ENCODE measurements around the gene ALS2. TPM values are rescaled to one million over a fixed set of nuclear protein-coding genes. Genes with fewer than 3 reads are reported as not detected.

Gene ALS2
- total and polyA plus RNA-seq, 11 donors = 12.3 to 45.1 (median 34.7) TPM

- Histone ChIP-seq H3K4me1 (peaks cover 0 to 5% (median 0%) of the 10 kb centered on the region in 12 donors), H3K27ac (no peak overlapping the region), H3K4me3 (no peak overlapping the region), H3K36me3 (peaks cover 0 to 94% (median 64%) of the 10 kb centered on the region in 9 donors), H3K9me3 (no peaks in the 10 kb centered on the region), H3K27me3 (no peaks in the 10 kb centered on the region)
- DNase-seq = no peak
- no peak for ATAC-seq
- intact Hi-C loops (cut with DNase I) = no loop called here
- no peak for TF ChIP-seq CTCF (IDR thresholded peaks at IDR 0.05)
- TF ChIP-seq POLR2A (IDR thresholded peaks at IDR 0.05) = no peak
- 94 to 96% (median 95%) methylated on average over 6 of the region's 6 CpGs for WGBS, 4 donors
Observed at GRCh38 chr2:201754717-201755415, 25.9 kb downstream of the ALS2 start.

GRCh38 chr2:201751566-201751965 is 29.2 kb downstream of the ALS2 start:
- no peak overlapping the region for H3K27ac ChIP-seq
- intact Hi-C loops (cut with DNase I) = no loop called here
- no peaks in the 10 kb centered on the region for H3K27me3 ChIP-seq
- ATAC-seq (no peak), DNase-seq (no peak)
- TF ChIP-seq CTCF (IDR thresholded peaks at IDR 0.05) = no peak
- TF ChIP-seq POLR2A (IDR thresholded peaks at IDR 0.05) = no peak
- WGBS, 4 donors = 77 to 97% (median 82%) methylated on average over 5 of the region's 5 CpGs
- H3K4me1 ChIP-seq = no peaks in the 10 kb centered on the region
- peaks cover 0 to 96% (median 71%) of the 10 kb centered on the region in 9 donors for H3K36me3 ChIP-seq
- no peak overlapping the region for H3K4me3 ChIP-seq
- H3K9me3 ChIP-seq = no peaks in the 10 kb centered on the region

GRCh38 chr2:201746551-201746950 is 34.2 kb downstream of the ALS2 start:
- no peaks in the 10 kb centered on the region for H3K4me1 ChIP-seq
- H3K36me3 ChIP-seq = peaks cover 0 to 99% (median 86%) of the 10 kb centered on the region in 9 donors
- no peaks in the 10 kb centered on the region for H3K27me3 ChIP-seq
- no peak overlapping the region for H3K27ac ChIP-seq
- intact Hi-C loops (cut with DNase I) = loop anchor here in 1 of 10 donors (5.0 kb wide), 1 partner anchor 34 kb away; no protein-coding TSS in a partner anchor
- 57 to 72% (median 63%) methylated on average over 6 of the region's 6 CpGs for WGBS, 4 donors
- ATAC-seq = no peak
- no peak overlapping the region for H3K4me3 ChIP-seq
- no peak for TF ChIP-seq POLR2A (IDR thresholded peaks at IDR 0.05)
- no peak for TF ChIP-seq CTCF (IDR thresholded peaks at IDR 0.05)
- H3K9me3 ChIP-seq = no peaks in the 10 kb centered on the region
- no peak for DNase-seq

- 68 to 79% (median 75%) methylated on average over 2 of the region's 2 CpGs for WGBS, 4 donors
- TF ChIP-seq POLR2A (IDR thresholded peaks at IDR 0.05) (no peak), CTCF (IDR thresholded peaks at IDR 0.05) (no peak)
- peaks cover 0 to 100% (median 81%) of the 10 kb centered on the region in 9 donors for H3K36me3 ChIP-seq
- peaks cover 0 to 16% (median 3%) of the 10 kb centered on the region in 12 donors for H3K9me3 ChIP-seq
- intact Hi-C loops (cut with DNase I) = loop anchor here in 1 of 10 donors (10.0 kb wide), 1 partner anchor 341 kb away; no protein-coding TSS in a partner anchor
- no peaks in the 10 kb centered on the region for H3K27me3 ChIP-seq
- no peaks in the 10 kb centered on the region for H3K4me1 ChIP-seq
- no peak for DNase-seq
- no peak overlapping the region for H3K27ac ChIP-seq
- ATAC-seq = no peak
- H3K4me3 ChIP-seq = no peak overlapping the region
Observed at GRCh38 chr2:201735486-201735885, 45.2 kb downstream of the ALS2 start.
